ENCODE measurements around the gene RAB3IL1. TPM values are rescaled to one million over a fixed set of nuclear protein-coding genes. Genes with fewer than 3 reads are reported as not detected.

RAB3IL1 gene
- total and polyA plus RNA-seq, 9 of the 15 experiments (the other 6 are each of a cell fraction or from before 2014, with no cell fraction given) = 0.15 to 42.6 (median 15.5) TPM

DNA sequence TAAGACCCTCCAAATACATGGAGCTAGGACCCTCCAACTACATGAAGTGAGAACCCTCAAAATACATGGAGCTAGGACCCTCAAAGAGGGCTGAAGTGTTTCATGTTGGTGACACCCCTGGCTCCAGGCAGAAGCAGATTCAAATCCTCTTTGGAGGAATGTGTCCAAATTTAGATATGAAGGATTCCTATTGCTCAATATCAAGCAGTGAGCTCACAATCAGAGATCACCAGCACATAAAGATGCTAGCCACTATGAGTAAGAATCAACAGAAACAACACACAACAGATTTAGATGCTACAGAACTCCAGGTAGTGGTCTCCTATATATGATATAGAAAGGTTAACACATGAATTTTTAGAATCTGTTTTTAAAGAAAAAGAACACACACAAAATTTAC, 11.2 kb upstream of the RAB3IL1 start:
- ATAC-seq (no peak), FAIRE-seq (no peak), DNase-seq (ENCODE audit: extremely low read depth in 1 of 4, low spot score in 3 of 4) (no peak)
- Histone ChIP-seq H3K9me3 (replicated peaks; ENCODE audit: control insufficient read depth, insufficient read depth, low read depth, low read length) (peaks cover 3% of the 10 kb centered on the region; the same call in 1 of the 2 replicates), H3K27ac (ENCODE audit: extremely low read depth, low read depth, low read length) (no peak overlapping the region), H3K4me3 (no peak overlapping the region), H3K9me1 (ENCODE audit: control insufficient read depth, insufficient read depth, low read length) (no peaks in the 10 kb centered on the region), H3K27me3 (ENCODE audit: control insufficient read depth in 2 of 2, insufficient read depth in 2 of 2, low read length in 2 of 2) (no peaks in the 10 kb centered on the region), H3K9ac (ENCODE audit: insufficient read depth in 1 of 2, low read depth in 2 of 2, low read length in 2 of 2) (no peak overlapping the region), H2AFZ (ENCODE audit: low read depth, low read length) (no peak overlapping the region), H4K20me1 (replicated peaks; ENCODE audit: control insufficient read depth, insufficient read depth, low read length) (no peaks in the 10 kb centered on the region), H3K4me2 (ENCODE audit: insufficient read depth, low read length) (no peak overlapping the region), H3K36me3 (ENCODE audit: control insufficient read depth, insufficient read depth, low read length) (no peaks in the 10 kb centered on the region), H3K4me1 (replicated peaks in 1 of 2; ENCODE audit: control insufficient read depth in 2 of 2, insufficient read depth in 2 of 2, low read length in 2 of 2) (peaks cover under 1 to 8% of the 10 kb centered on the region in 2 experiments; a peak in 4 of 5 replicates), H3K79me2 (ENCODE audit: control insufficient read depth, insufficient read depth, low read length) (no peaks in the 10 kb centered on the region)
- ChIA-PET CTCF (ENCODE audit: low intra/inter-chr PET ratio) (no interaction called here), POLR2A (interaction anchor here (0.6 to 1.5 kb wide), 6 partner anchors 10 to 47 kb away, joined by 3 to 5 read pairs (median 4); no protein-coding TSS in a partner anchor)
- BruUV-seq (replicated peaks) = no TSS peak
- in situ Hi-C loops (cut with MboI) (no loop called here), intact Hi-C loops (cut with micrococcal nuclease) (no loop called here)
- TF ChIP-seq CEBPB (tag; IDR thresholded peaks at IDR 0.05) (peak; percentile 27; the same call in 1 of the 2 replicates), OTX1 (CRISPR knock-in tag; IDR thresholded peaks at IDR 0.05) (no peak)

DNA sequence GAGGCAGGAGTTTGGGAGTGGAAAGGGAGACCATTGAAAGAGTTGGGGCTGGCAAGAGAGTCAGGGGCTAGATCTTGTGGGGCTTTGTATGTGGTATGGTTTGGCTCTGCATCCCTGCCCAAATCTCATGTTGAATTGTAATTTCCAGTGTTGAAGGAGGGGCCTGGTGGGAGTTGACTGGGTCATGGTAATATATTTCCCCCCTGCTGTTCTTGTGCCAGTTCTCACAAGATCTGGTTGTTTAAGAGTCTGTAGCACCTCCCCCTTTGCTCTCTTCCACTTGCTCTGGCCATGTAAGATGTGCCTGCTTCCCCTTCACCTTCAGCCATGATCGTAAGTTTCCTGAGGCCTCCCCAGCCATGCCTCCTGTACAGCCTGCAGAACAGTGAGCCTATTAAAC, 10.1 kb upstream of the RAB3IL1 start:
- no peaks in the 10 kb centered on the region for H3K36me3 ChIP-seq (ENCODE audit: control insufficient read depth, insufficient read depth, low read length)
- H3K4me2 ChIP-seq (ENCODE audit: insufficient read depth, low read length) = no peak overlapping the region
- in situ Hi-C loops (cut with MboI) = no loop called here
- no peaks in the 10 kb centered on the region for H4K20me1 ChIP-seq (replicated peaks; ENCODE audit: control insufficient read depth, insufficient read depth, low read length)
- ChIA-PET CTCF (ENCODE audit: low intra/inter-chr PET ratio) (no interaction called here), POLR2A (interaction anchor here (0.8 kb wide), 1 partner anchor 135 kb away, joined by 3 read pairs; the partner anchor contains the start of genes FEN1 and TMEM258)
- intact Hi-C loops (cut with micrococcal nuclease) = no loop called here
- no peak for TF ChIP-seq ZNF134 (CRISPR knock-in tag; conservative IDR thresholded peaks at IDR 0.05)
- TF ChIP-seq, protein P1, sequence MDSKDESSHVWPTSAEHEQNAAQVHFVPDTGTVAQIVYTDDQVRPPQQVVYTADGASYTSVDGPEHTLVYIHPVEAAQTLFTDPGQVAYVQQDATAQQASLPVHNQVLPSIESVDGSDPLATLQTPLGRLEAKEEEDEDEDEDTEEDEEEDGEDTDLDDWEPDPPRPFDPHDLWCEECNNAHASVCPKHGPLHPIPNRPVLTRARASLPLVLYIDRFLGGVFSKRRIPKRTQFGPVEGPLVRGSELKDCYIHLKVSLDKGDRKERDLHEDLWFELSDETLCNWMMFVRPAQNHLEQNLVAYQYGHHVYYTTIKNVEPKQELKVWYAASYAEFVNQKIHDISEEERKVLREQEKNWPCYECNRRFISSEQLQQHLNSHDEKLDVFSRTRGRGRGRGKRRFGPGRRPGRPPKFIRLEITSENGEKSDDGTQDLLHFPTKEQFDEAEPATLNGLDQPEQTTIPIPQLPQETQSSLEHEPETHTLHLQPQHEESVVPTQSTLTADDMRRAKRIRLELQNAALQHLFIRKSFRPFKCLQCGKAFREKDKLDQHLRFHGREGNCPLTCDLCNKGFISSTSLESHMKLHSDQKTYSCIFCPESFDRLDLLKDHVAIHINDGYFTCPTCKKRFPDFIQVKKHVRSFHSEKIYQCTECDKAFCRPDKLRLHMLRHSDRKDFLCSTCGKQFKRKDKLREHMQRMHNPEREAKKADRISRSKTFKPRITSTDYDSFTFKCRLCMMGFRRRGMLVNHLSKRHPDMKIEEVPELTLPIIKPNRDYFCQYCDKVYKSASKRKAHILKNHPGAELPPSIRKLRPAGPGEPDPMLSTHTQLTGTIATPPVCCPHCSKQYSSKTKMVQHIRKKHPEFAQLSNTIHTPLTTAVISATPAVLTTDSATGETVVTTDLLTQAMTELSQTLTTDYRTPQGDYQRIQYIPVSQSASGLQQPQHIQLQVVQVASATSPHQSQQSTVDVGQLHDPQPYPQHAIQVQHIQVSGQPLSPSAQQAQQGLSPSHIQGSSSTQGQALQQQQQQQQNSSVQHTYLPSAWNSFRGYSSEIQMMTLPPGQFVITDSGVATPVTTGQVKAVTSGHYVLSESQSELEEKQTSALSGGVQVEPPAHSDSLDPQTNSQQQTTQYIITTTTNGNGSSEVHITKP (IDR thresholded peaks at IDR 0.05; ENCODE audit: partially characterized antibody) = peak; percentile 77
- FAIRE-seq = no peak
- H2AFZ ChIP-seq (ENCODE audit: low read depth, low read length) = no peak overlapping the region; the same call in 1 of the 2 replicates
- H3K4me3 ChIP-seq = no peak overlapping the region
- 90% methylated on average over 1 of the region's 1 CpG for WGBS (ENCODE audit: insufficient coverage, low coverage, missing lambda C conversion rate)
- no peaks in the 10 kb centered on the region for H3K27me3 ChIP-seq (ENCODE audit: control insufficient read depth in 2 of 2, insufficient read depth in 2 of 2, low read length in 2 of 2)
- ATAC-seq = no peak
- no peaks in the 10 kb centered on the region for H3K9me1 ChIP-seq (ENCODE audit: control insufficient read depth, insufficient read depth, low read length)
- no peak for DNase-seq (ENCODE audit: extremely low read depth in 1 of 4, low spot score in 3 of 4)
- no peak overlapping the region for H3K9ac ChIP-seq (ENCODE audit: insufficient read depth in 1 of 2, low read depth in 2 of 2, low read length in 2 of 2)
- H3K4me1 ChIP-seq (replicated peaks in 1 of 2; ENCODE audit: control insufficient read depth in 2 of 2, insufficient read depth in 2 of 2, low read length in 2 of 2) = peaks cover 12 to 19% of the 10 kb centered on the region in 2 experiments
- no peaks in the 10 kb centered on the region for H3K79me2 ChIP-seq (ENCODE audit: control insufficient read depth, insufficient read depth, low read length)
- no TSS peak for BruUV-seq (replicated peaks)
- H3K9me3 ChIP-seq (replicated peaks; ENCODE audit: control insufficient read depth, insufficient read depth, low read depth, low read length) = no peaks in the 10 kb centered on the region
- H3K27ac ChIP-seq (ENCODE audit: extremely low read depth, low read depth, low read length) = no peak overlapping the region

All from K562 (cell line).